Esophagus muscularis mucosa (tissue), 4 donors: ENCODE data around the gene LYL1. TPM values are rescaled to one million over a fixed set of nuclear protein-coding genes. Genes with fewer than 3 reads are reported as not detected.

ENCODE experiments used
- DNase-seq: peaks from one replicate; pipeline ENCODE4 v3.0.0-alpha.2; 2017; ENCODE audit errors: extremely low spot score
- H3K27ac ChIP-seq, 4 donors: fragments of 200-600 bp; sonication (generic); replicated peaks in 1 of 4; 1 replicate in 3 of 4; 2 replicates in 1 of 4; pipeline ENCODE4 v1.5.1; 2016 to 2019; ENCODE audit warnings: mild to moderate bottlenecking in 1 of 4
- H3K27me3 ChIP-seq, 4 donors: fragments of 200-600 bp; sonication (generic); one replicate each; pipeline versions ENCODE4 v1.5.1 to v1.6.0; 2016 to 2019
- H3K36me3 ChIP-seq, 4 donors: fragments of 200-600 bp; sonication (generic); one replicate each; pipeline ENCODE4 v1.5.1; 2016 to 2019
- H3K4me1 ChIP-seq, 4 donors: fragments of 200-600 bp; sonication (generic); one replicate each; pipeline ENCODE4 v1.5.1; 2016 to 2019
- H3K4me3 ChIP-seq, 4 donors: fragments of 200-600 bp; sonication (generic); 1 replicate in 2 of 4; 2 replicates in 2 of 4; pipeline ENCODE4 v1.5.1; 2016 to 2019; ENCODE audit warnings: mild to moderate bottlenecking in 4 of 4, moderate library complexity in 1 of 4
- H3K9me3 ChIP-seq, 4 donors: fragments of 200-600 bp; sonication (generic); 1 replicate in 3 of 4; 2 replicates in 1 of 4; pipeline ENCODE4 v1.5.1; 2016 to 2019
- EP300 ChIP-seq: sonication (generic); formaldehyde crosslinking; IDR thresholded peaks from one replicate; pipeline ENCODE4 v1.6.1; 2017; ENCODE audit warnings: antibody characterized with exemption
- POLR2A ChIP-seq: fragments of 450-650 bp; IDR thresholded peaks from one replicate; pipeline ENCODE4 v1.6.1; 2017; ENCODE audit warnings: antibody characterized with exemption, moderate library complexity, mild to moderate bottlenecking, low read depth
- POLR2AphosphoS5 ChIP-seq, 2 donors: sonication (generic); formaldehyde crosslinking; IDR thresholded peaks; one replicate each; pipeline ENCODE4 v1.6.1; 2017; ENCODE audit warnings: antibody characterized with exemption in 2 of 2
- WGBS: methylation state at CpG from one replicate; pipeline ENCODE4 v1.1.5; 2018; 5-methylcytosine and 5-hydroxymethylcytosine counted together
- intact Hi-C: fragments of 100-400 bp; cut with DNase I; formaldehyde crosslinking; loops from one replicate; pipeline ENCODE4 v1.15.1; 2023
- total RNA-seq, 4 donors: library from RNA; depleted of rRNA; stranded (reverse); fragments of >200 nt; gene quantifications; one replicate each; pipeline versions ENCODE4 v1.1.0 to v1.2.1, GENCODE V29; 2016
- TF ChIP-seq, protein P1 (sequence below), 3 experiments: fragments of 200-600 bp in 2 of 3; fragments of 450-650 bp in 1 of 3; sonication (generic) in 2 of 3; IDR thresholded peaks; one replicate each; pipeline ENCODE4 v1.5.1; 2017 to 2019; ENCODE audit warnings: antibody characterized with exemption in 3 of 3, mild to moderate bottlenecking in 2 of 3, moderate library complexity in 1 of 3

Gene LYL1
- total RNA-seq, 4 donors from 2014 or later: 11.9 to 20.2 (median 17.0) TPM

DNA sequence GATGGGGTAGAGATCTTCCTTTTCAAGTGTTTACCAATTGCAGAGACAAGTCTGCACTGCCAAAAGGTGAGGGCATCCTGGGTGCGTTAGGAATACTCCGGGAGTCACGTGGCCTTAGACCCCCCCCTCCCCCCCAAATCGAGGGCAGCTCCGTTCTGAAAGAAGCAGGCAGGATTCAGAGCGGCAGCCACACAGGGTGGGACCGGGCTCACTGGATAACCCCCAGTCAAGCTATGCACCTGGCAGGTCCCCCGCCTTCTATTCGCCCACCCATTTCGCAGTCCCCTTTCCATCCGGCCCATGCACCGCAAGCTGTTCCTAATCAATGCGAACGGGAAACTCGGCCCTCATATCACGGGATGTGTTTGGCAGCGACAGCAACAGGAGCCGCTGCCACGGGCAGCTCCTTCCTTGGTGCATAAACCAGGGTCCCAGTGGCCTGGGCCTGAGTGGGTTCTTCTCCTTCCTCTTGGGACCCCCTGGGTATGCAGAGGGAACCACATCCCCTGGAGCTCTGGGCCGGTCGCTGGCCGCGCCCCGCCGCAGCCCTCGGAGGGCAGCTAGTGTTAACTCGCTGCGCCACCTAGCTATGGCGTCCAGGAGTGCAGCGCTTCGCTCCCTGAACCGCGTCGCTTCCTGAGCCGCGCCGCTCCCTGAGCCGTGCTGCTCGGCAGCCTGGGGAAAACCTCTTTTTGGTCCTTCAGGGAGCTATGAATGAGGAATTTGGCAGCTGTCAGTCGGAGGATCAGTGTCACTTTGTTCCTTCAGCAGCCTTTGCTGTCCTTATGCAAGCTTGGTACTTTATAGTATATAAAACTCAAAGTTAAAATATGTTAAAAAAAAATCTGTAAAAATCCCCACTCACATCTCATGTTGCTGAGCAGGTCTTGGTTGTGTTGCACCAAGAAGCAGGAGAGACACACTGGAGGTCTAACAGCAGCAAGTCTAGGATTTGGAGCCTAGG lies 41.4 kb downstream of the LYL1 start:
- 0% methylated on average over 15 of the region's 40 CpGs for WGBS
- DNase-seq: no peak
- H3K36me3 ChIP-seq: no peaks in the 10 kb centered on the region
- H3K4me1 ChIP-seq: peaks cover 99 to 100% (median 100%) of the 10 kb centered on the region in 4 donors
- H3K4me3 ChIP-seq: peak overlapping the region; percentile 43 to 57 (median 50)
- no peaks in the 10 kb centered on the region for H3K27me3 ChIP-seq
- no peaks in the 10 kb centered on the region for H3K9me3 ChIP-seq
- H3K27ac ChIP-seq: peak overlapping the region; percentile 97 to 98 (median 98)
- intact Hi-C loops: loop anchor here (1.0 kb wide), 1 partner anchor 78 kb away; no protein-coding TSS in a partner anchor
- TF ChIP-seq POLR2AphosphoS5 (IDR thresholded peaks at IDR 0.05): peak in 1 of 2 donors; percentile 73
- TF ChIP-seq, protein P1, sequence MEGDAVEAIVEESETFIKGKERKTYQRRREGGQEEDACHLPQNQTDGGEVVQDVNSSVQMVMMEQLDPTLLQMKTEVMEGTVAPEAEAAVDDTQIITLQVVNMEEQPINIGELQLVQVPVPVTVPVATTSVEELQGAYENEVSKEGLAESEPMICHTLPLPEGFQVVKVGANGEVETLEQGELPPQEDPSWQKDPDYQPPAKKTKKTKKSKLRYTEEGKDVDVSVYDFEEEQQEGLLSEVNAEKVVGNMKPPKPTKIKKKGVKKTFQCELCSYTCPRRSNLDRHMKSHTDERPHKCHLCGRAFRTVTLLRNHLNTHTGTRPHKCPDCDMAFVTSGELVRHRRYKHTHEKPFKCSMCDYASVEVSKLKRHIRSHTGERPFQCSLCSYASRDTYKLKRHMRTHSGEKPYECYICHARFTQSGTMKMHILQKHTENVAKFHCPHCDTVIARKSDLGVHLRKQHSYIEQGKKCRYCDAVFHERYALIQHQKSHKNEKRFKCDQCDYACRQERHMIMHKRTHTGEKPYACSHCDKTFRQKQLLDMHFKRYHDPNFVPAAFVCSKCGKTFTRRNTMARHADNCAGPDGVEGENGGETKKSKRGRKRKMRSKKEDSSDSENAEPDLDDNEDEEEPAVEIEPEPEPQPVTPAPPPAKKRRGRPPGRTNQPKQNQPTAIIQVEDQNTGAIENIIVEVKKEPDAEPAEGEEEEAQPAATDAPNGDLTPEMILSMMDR (IDR thresholded peaks at IDR 0.05): peak; percentile 96 to 98 (median 97)
- TF ChIP-seq EP300: no peak
- TF ChIP-seq POLR2A: no peak

DNA sequence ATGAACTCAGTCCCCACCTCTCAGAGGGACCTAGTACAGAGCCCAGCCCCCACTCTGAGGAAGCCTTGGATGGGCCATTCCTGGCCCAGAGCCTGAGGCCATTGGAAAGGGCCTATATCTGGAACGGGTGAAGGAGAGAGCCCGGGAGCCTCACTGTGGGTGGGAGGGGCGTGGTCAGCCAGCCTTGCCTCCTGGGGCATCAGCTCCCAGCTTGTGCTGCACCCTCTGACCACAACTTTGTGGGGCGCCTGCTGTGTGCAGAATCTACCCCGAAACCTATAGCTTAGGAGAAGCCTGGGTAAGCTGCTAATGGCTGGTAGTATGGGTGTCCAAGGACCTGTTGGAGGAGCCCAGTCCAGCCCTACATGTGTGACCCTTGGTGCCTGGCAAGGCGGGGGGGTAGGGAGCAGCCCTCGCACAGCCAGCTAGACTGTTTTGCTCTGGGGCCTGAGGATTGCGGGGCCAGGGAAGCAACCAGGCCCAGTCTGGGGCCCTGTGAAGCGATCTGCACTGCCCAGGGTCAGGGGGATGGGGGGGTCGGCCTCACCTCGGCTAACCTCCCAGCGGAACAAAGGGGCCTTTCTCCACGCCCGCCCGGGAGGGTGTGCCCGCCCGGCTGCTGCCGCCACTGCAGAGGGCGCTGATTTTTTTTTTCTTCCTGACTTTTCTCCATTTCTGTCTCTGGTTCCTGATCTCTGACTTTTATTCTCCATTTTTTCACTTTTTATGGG lies 42.3 kb downstream of the LYL1 start:
- intact Hi-C loops: no loop called here

DNA sequence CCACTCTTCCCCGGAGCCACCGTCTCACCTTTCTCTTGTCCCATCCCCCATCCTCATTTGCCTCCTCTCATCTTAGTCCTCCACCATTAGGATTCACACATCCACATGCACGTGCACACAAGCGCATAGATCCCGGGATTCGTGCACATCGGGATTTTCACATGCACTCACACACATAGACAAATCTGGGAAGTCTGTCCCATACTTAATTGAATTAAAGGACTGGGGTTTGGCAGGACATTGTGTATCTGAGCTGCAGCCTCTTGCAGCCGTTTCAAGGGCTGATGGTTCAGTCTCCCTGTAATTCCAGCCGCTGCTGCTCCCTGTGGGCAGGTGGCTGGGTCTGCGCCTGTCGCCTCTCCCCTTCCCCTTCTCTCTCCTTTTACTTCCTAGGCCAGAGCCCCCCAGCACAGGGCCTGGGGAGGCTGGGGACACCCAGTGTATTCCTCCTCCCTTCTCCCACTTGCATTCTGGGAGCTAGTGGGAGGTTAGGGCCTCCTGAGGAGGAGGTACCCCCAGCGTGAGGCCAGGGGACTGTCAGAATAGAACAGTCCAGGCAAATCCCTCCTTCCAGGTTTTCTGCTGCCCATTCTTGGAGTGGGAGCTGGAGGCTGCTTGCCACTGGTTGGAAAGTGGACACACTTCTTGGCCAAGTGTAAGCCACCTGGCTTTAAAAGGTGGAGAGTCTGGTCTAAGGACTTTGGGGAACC lies 43.6 kb downstream of the LYL1 start:
- intact Hi-C loops: no loop called here
- H3K4me1 ChIP-seq: peaks cover 99 to 100% (median 100%) of the 10 kb centered on the region in 4 donors

More for the DNA sequence above, 42.3 kb downstream of the LYL1 start:
- DNase-seq: no peak
- H3K36me3 ChIP-seq: no peaks in the 10 kb centered on the region
- H3K27ac ChIP-seq: peak overlapping the region; percentile 97 to 98 (median 98)
- H3K4me3 ChIP-seq: peak overlapping the region; percentile 43 to 57 (median 50)
- H3K9me3 ChIP-seq: no peaks in the 10 kb centered on the region
- TF ChIP-seq EP300: no peak
- TF ChIP-seq, protein P1 (IDR thresholded peaks at IDR 0.05): no peak
- TF ChIP-seq POLR2AphosphoS5 (IDR thresholded peaks at IDR 0.05): no peak
- TF ChIP-seq POLR2A: no peak
- WGBS: 17% methylated on average over 14 of the region's 19 CpGs
- H3K4me1 ChIP-seq: peaks cover 99 to 100% (median 100%) of the 10 kb centered on the region in 4 donors
- no peaks in the 10 kb centered on the region for H3K27me3 ChIP-seq

DNA sequence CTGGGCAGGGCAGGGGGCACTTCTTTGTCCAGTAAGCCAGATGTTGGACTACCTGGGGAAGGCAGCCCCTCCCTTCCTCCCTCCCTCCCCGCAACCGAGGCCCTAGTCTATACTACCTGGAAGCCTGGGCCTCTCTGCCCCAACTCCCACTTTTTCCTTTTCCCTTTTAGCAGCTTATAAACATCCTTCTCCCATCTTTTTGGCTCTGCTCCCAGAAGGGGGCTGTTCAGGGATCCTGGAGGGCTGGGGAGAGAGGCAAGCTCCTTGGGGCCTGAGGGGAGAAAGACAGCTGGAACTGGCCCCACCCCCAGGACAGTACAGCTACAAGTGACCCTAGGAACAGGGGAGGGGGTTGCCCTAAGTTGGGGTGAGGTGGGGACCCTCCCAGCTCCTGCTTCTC lies 44.9 kb downstream of the LYL1 start:
- TF ChIP-seq POLR2A: no peak
- TF ChIP-seq, protein P1 (IDR thresholded peaks at IDR 0.05): no peak
- TF ChIP-seq POLR2AphosphoS5 (IDR thresholded peaks at IDR 0.05): no peak
- no peak for TF ChIP-seq EP300
- intact Hi-C loops: no loop called here
- Histone ChIP-seq H3K4me3 (no peak overlapping the region), H3K27ac (peak overlapping the region; percentile 97 to 98 (median 98)), H3K9me3 (no peaks in the 10 kb centered on the region), H3K27me3 (no peaks in the 10 kb centered on the region), H3K4me1 (peaks cover 99 to 100% (median 100%) of the 10 kb centered on the region in 4 donors), H3K36me3 (no peaks in the 10 kb centered on the region)
- no peak for DNase-seq
- WGBS: 49% methylated on average over 2 of the region's 2 CpGs

More for the DNA sequence above, 43.6 kb downstream of the LYL1 start:
- no peaks in the 10 kb centered on the region for H3K27me3 ChIP-seq
- no peaks in the 10 kb centered on the region for H3K36me3 ChIP-seq
- no peak overlapping the region for H3K4me3 ChIP-seq
- peak overlapping the region; percentile 97 to 98 (median 98) for H3K27ac ChIP-seq
- TF ChIP-seq POLR2A (no peak), EP300 (no peak), POLR2AphosphoS5 (IDR thresholded peaks at IDR 0.05) (peak in 1 of 2 donors; percentile 24)
- TF ChIP-seq, protein P1 (IDR thresholded peaks at IDR 0.05): peak in 2 of 3 experiments; percentile 14 to 25
- 60% methylated on average over 12 of the region's 12 CpGs for WGBS
- no peak for DNase-seq
- no peaks in the 10 kb centered on the region for H3K9me3 ChIP-seq
